Keratinocyte (primary cell): ENCODE measurements around the gene GMIP. TPM values are rescaled to one million over a fixed set of nuclear protein-coding genes. Genes with fewer than 3 reads are reported as not detected.
A peak's percentile ranks its signal among the peaks of the same experiment; 100 is the strongest.

ENCODE experiments used
- DNase-seq: peaks from one replicate; pipeline ENCODE4 v3.0.0-alpha.2; 2011; ENCODE audit warnings: low read depth, missing footprints, low spot score
- FAIRE-seq: peaks from 2 replicates; lab custom pipeline; 2011; peaks lifted over from hg19 to GRCh38; lab: Jason Lieb, UNC
- H2AFZ ChIP-seq: 2 replicates; pipeline ENCODE4 v1.6.0; 2012; ENCODE audit warnings: low read length, control low read depth, inconsistent platforms; ENCODE audit not compliant: control insufficient read depth
- H3K27ac ChIP-seq: 2 replicates; pipeline ENCODE4 v1.5.1; 2011; ENCODE audit warnings: low read length; ENCODE audit not compliant: control insufficient read depth, insufficient read depth
- H3K27me3 ChIP-seq: 3 replicates; pipeline ENCODE4 v1.6.0; 2011; ENCODE audit warnings: low read length; ENCODE audit not compliant: control insufficient read depth, insufficient read depth; ENCODE audit errors: extremely low read depth
- H3K36me3 ChIP-seq, 2 experiments: 2 replicates in 1 of 2; 3 replicates in 1 of 2; pipeline ENCODE4 v1.5.1; 2011; ENCODE audit warnings: low read length in 2 of 2, mild to moderate bottlenecking in 1 of 2; ENCODE audit not compliant: control insufficient read depth in 2 of 2, insufficient read depth in 2 of 2; ENCODE audit errors: extremely low read depth in 1 of 2
- H3K4me1 ChIP-seq: 3 replicates; pipeline ENCODE4 v1.5.1; 2011; ENCODE audit warnings: low read length; ENCODE audit not compliant: control insufficient read depth, insufficient read depth; ENCODE audit errors: extremely low read depth
- H3K4me2 ChIP-seq: 3 replicates; pipeline ENCODE4 v1.6.0; 2011; ENCODE audit warnings: low read depth, low read length; ENCODE audit not compliant: control insufficient read depth, insufficient read depth; ENCODE audit errors: extremely low read depth
- H3K4me3 ChIP-seq, 3 experiments: fragments of 200-600 bp in 1 of 3; sonication (generic) in 1 of 3; 2 replicates in 2 of 3; 3 replicates in 1 of 3; pipeline ENCODE4 v1.5.1; 2011 to 2016; ENCODE audit warnings: low read length in 3 of 3, mild to moderate bottlenecking in 3 of 3, control low read depth in 2 of 3, inconsistent platforms in 1 of 3, low read depth in 1 of 3, mixed read lengths in 1 of 3, mixed run types in 1 of 3, moderate library complexity in 1 of 3; ENCODE audit not compliant: control insufficient read depth in 2 of 3, insufficient read depth in 2 of 3; ENCODE audit errors: extremely low read depth in 1 of 3
- H3K79me2 ChIP-seq: 2 replicates; pipeline ENCODE4 v1.6.0; 2012; ENCODE audit warnings: low read length; ENCODE audit not compliant: control insufficient read depth, insufficient read depth
- H3K9ac ChIP-seq: 3 replicates; pipeline ENCODE4 v1.6.0; 2011; ENCODE audit warnings: low read length; ENCODE audit not compliant: control insufficient read depth, insufficient read depth; ENCODE audit errors: extremely low read depth
- H3K9me1 ChIP-seq: 3 replicates; pipeline ENCODE4 v1.6.0; 2011; ENCODE audit warnings: low read length; ENCODE audit not compliant: control insufficient read depth, insufficient read depth; ENCODE audit errors: extremely low read depth
- H3K9me3 ChIP-seq: 2 replicates; pipeline ENCODE4 v1.5.1; 2012; ENCODE audit warnings: low read depth, low read length; ENCODE audit not compliant: control insufficient read depth
- H4K20me1 ChIP-seq: 3 replicates; pipeline ENCODE4 v1.6.0; 2011; ENCODE audit warnings: low read length; ENCODE audit not compliant: control insufficient read depth, insufficient read depth; ENCODE audit errors: extremely low read depth
- EZH2 ChIP-seq: IDR thresholded peaks from one replicate; pipeline ENCODE4 v1.6.1; 2012; ENCODE audit warnings: inconsistent platforms, mild to moderate bottlenecking, low read length, moderate library complexity
- dilution Hi-C: fragments of 300-500 bp; cut with MboI; formaldehyde crosslinking; loops from one replicate; pipeline ENCODE4 v1.7.0; 2020; ENCODE audit warnings: low sequenced_read_pairs; ENCODE audit not compliant: extremely low pct_ligation_motif_present
- polyA plus RNA-seq, 5 experiments: library from polyadenylated mRNA; depleted of rRNA in 3 of 5; stranded (reverse) in 3 of 5; stranded (forward) in 1 of 5; unstranded in 1 of 5; fragments of >200 nt; gene quantifications; 1 replicate in 1 of 5; 2 replicates in 3 of 5; 3 replicates in 1 of 5; pipeline versions ENCODE4 v1.2.1 to v1.2.3, GENCODE V29; 2011 to 2012; ENCODE audit warnings: missing spikeins in 2 of 5, low read depth in 1 of 5, low replicate concordance in 1 of 5
- TF ChIP-seq, protein P1 (sequence below), 3 experiments: IDR thresholded peaks in 1 of 3; conservative IDR thresholded peaks in 1 of 3; optimal IDR thresholded peaks in 1 of 3; 2 replicates in 2 of 3; 3 replicates in 1 of 3; pipeline versions ENCODE3 to v1.5.1; 2011; ENCODE audit warnings: low read length in 3 of 3, mild to moderate bottlenecking in 3 of 3, moderate library complexity in 2 of 3, control low read depth in 1 of 3, inconsistent platforms in 1 of 3; ENCODE audit not compliant: insufficient read depth in 2 of 3; ENCODE audit errors: extremely low read depth in 1 of 3

Gene GMIP
- polyA plus RNA-seq, 1 donor (not counting 4 experiments of a cell fraction or from before 2014, with no cell fraction given) = 5.0 TPM

DNA sequence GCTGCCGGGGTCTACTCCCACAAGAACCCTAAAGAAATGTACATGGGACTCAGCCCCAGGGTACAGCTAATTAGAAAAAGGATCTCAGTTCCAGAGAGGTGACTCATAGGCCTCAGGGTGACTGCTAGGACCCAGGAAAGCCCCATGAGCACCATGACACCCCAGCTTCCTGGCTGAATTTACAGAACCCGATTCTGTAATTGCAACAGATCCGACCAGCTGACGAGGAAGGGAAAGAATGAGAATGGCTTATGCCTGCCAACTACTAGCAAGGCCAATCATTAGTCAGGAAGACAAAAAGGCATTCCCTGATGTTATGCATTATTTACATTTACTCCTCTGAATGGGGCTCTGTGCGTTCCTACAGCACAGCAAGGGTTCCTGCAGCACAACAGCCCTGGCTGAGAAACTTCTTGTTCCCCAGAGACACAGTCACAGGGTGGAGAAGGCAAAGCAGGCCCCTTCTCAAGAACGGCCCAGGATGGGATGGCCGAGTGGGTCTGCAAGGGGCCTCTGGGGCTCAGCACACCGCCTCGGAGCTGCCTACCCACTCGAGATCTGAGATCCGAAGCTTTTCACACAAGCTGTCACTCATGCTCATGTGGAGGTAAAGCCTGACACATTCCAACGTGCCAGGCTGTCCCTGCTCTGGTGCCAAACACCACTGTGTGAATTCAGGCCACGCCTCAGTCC, 52.2 kb downstream of the GMIP start:
- FAIRE-seq (peak; percentile 80), DNase-seq (peak; percentile 95)
- H3K4me2 ChIP-seq = peak overlapping the region; percentile 74
- no peaks in the 10 kb centered on the region for H3K9me3 ChIP-seq
- H4K20me1 ChIP-seq = no peaks in the 10 kb centered on the region
- H3K9ac ChIP-seq = peak overlapping the region; percentile 74
- peaks cover 23% of the 10 kb centered on the region for H3K4me1 ChIP-seq
- no peaks in the 10 kb centered on the region for H3K27me3 ChIP-seq
- no peaks in the 10 kb centered on the region for H3K36me3 ChIP-seq
- no peaks in the 10 kb centered on the region for H3K79me2 ChIP-seq
- dilution Hi-C loops = no loop called here
- TF ChIP-seq, protein P1, sequence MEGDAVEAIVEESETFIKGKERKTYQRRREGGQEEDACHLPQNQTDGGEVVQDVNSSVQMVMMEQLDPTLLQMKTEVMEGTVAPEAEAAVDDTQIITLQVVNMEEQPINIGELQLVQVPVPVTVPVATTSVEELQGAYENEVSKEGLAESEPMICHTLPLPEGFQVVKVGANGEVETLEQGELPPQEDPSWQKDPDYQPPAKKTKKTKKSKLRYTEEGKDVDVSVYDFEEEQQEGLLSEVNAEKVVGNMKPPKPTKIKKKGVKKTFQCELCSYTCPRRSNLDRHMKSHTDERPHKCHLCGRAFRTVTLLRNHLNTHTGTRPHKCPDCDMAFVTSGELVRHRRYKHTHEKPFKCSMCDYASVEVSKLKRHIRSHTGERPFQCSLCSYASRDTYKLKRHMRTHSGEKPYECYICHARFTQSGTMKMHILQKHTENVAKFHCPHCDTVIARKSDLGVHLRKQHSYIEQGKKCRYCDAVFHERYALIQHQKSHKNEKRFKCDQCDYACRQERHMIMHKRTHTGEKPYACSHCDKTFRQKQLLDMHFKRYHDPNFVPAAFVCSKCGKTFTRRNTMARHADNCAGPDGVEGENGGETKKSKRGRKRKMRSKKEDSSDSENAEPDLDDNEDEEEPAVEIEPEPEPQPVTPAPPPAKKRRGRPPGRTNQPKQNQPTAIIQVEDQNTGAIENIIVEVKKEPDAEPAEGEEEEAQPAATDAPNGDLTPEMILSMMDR (optimal IDR thresholded peaks at IDR 0.05 in 1 of 3, IDR thresholded peaks at IDR 0.05 in 1 of 3, conservative IDR thresholded peaks at IDR 0.05 in 1 of 3; ENCODE audit: extremely low read depth in 1 of 3, insufficient read depth in 2 of 3, low read length in 3 of 3) = no peak
- no peak for TF ChIP-seq EZH2
- peak overlapping the region in 1 of 3 experiments; percentile 40 for H3K4me3 ChIP-seq
- H2AFZ ChIP-seq = peak overlapping the region; percentile 76
- H3K27ac ChIP-seq = peak overlapping the region; percentile 90
- no peaks in the 10 kb centered on the region for H3K9me1 ChIP-seq

DNA sequence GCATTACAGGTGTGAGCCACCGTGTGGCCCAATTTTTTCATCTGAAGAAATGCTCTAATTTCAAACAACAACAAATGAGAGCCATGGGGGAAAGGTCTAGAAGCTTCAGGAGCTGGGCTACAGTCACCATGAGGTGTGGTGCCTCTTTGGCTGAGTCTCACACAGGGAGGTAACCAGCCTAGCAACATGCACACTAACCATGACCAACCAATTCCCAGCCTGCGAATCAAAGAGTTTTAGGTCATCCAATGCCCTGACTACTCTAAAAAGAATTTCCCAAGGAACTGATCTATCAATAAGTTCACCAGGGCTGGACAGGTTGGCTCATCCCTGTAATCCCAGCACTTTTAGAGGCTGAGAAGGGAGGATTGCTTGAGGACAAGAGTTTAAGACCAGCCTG, 54.9 kb downstream of the GMIP start:
- dilution Hi-C loops = no loop called here
- no peak overlapping the region for H3K4me2 ChIP-seq
- FAIRE-seq = no peak
- no peak overlapping the region for H3K27ac ChIP-seq
- no peak for TF ChIP-seq EZH2
- TF ChIP-seq, protein P1 (optimal IDR thresholded peaks at IDR 0.05 in 1 of 3, IDR thresholded peaks at IDR 0.05 in 1 of 3, conservative IDR thresholded peaks at IDR 0.05 in 1 of 3; ENCODE audit: extremely low read depth in 1 of 3, insufficient read depth in 2 of 3, low read length in 3 of 3) = no peak
- no peak overlapping the region for H3K4me3 ChIP-seq
- no peaks in the 10 kb centered on the region for H3K36me3 ChIP-seq
- no peaks in the 10 kb centered on the region for H3K27me3 ChIP-seq
- H4K20me1 ChIP-seq = no peaks in the 10 kb centered on the region
- no peak for DNase-seq
- no peak overlapping the region for H2AFZ ChIP-seq
- no peaks in the 10 kb centered on the region for H3K9me3 ChIP-seq
- H3K79me2 ChIP-seq = no peaks in the 10 kb centered on the region
- H3K4me1 ChIP-seq = peaks cover 15% of the 10 kb centered on the region
- no peak overlapping the region for H3K9ac ChIP-seq
- no peaks in the 10 kb centered on the region for H3K9me1 ChIP-seq
